ENCODE results near the gene ANO8. TPM values are rescaled to one million over a fixed set of nuclear protein-coding genes. Genes with fewer than 3 reads are reported as not detected.

Gene ANO8
- total and polyA plus RNA-seq, 2 of the 13 experiments (the other 11 are each of a cell fraction or from before 2014, with no cell fraction given): 1.8 to 3.5 TPM

DNA sequence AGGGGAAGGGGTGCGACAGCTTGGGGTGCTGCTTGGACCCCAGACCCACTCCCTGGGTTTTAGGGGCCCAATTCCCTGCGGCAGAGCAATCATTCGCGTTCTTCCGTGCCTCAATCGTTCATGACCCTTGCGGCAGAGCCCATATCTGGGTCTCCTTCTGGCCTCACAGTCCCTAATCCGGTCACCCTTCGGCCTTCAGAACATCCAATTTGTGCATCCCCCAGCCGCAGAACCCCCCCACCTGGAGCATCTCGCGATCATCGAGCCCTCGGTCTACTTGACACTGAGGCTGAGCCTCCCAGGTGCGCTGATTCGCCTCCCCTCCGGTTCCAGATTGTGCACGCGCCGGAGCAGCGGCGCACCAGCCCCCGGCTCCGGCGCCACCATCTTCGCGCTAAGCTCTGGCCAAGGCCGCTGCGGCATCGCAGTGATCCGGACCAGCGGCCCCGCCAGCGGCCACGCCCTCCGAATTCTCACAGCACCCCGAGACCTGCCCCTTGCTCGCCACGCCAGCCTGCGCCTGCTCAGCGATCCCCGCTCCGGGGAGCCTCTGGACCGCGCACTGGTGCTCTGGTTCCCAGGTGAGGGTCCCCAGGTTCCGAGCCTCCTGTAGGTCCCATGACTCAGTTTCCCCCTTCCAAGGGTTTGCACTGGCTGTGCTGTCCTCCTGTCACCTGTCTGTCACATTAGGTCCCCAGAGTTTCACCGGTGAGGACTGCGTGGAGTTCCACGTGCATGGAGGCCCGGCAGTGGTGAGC is 3.2 kb upstream of the ANO8 start (continued):
- TF ChIP-seq, protein P1, sequence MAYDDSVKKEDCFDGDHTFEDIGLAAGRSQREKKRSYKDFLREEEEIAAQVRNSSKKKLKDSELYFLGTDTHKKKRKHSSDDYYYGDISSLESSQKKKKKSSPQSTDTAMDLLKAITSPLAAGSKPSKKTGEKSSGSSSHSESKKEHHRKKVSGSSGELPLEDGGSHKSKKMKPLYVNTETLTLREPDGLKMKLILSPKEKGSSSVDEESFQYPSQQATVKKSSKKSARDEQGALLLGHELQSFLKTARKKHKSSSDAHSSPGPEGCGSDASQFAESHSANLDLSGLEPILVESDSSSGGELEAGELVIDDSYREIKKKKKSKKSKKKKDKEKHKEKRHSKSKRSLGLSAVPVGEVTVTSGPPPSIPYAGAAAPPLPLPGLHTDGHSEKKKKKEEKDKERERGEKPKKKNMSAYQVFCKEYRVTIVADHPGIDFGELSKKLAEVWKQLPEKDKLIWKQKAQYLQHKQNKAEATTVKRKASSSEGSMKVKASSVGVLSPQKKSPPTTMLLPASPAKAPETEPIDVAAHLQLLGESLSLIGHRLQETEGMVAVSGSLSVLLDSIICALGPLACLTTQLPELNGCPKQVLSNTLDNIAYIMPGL (CRISPR knock-in tag; IDR thresholded peaks at IDR 0.05; ENCODE audit: borderline replicate concordance in 1 of 2, low read depth in 1 of 2): no peak
- TF ChIP-seq BHLHE40 (IDR thresholded peaks at IDR 0.05; ENCODE audit: low read length) (no peak), SP4 (CRISPR knock-in tag; IDR thresholded peaks at IDR 0.05) (no peak; the same call in 1 of the 2 replicates), XBP1 (CRISPR knock-in tag; IDR thresholded peaks at IDR 0.05) (no peak), ZNF326 (CRISPR knock-in tag; IDR thresholded peaks at IDR 0.05; ENCODE audit: borderline replicate concordance) (no peak), RAD21 (CRISPR knock-in tag; IDR thresholded peaks at IDR 0.05) (no peak), NFYB (CRISPR knock-in tag; IDR thresholded peaks at IDR 0.05) (no peak), MED13 (CRISPR knock-in tag; IDR thresholded peaks at IDR 0.05) (no peak), ZNF567 (CRISPR knock-in tag; IDR thresholded peaks at IDR 0.05; ENCODE audit: borderline replicate concordance) (no peak), NR2F2 (IDR thresholded peaks at IDR 0.05; ENCODE audit: borderline replicate concordance, low read depth) (no peak)
- TF ChIP-seq, protein P2, sequence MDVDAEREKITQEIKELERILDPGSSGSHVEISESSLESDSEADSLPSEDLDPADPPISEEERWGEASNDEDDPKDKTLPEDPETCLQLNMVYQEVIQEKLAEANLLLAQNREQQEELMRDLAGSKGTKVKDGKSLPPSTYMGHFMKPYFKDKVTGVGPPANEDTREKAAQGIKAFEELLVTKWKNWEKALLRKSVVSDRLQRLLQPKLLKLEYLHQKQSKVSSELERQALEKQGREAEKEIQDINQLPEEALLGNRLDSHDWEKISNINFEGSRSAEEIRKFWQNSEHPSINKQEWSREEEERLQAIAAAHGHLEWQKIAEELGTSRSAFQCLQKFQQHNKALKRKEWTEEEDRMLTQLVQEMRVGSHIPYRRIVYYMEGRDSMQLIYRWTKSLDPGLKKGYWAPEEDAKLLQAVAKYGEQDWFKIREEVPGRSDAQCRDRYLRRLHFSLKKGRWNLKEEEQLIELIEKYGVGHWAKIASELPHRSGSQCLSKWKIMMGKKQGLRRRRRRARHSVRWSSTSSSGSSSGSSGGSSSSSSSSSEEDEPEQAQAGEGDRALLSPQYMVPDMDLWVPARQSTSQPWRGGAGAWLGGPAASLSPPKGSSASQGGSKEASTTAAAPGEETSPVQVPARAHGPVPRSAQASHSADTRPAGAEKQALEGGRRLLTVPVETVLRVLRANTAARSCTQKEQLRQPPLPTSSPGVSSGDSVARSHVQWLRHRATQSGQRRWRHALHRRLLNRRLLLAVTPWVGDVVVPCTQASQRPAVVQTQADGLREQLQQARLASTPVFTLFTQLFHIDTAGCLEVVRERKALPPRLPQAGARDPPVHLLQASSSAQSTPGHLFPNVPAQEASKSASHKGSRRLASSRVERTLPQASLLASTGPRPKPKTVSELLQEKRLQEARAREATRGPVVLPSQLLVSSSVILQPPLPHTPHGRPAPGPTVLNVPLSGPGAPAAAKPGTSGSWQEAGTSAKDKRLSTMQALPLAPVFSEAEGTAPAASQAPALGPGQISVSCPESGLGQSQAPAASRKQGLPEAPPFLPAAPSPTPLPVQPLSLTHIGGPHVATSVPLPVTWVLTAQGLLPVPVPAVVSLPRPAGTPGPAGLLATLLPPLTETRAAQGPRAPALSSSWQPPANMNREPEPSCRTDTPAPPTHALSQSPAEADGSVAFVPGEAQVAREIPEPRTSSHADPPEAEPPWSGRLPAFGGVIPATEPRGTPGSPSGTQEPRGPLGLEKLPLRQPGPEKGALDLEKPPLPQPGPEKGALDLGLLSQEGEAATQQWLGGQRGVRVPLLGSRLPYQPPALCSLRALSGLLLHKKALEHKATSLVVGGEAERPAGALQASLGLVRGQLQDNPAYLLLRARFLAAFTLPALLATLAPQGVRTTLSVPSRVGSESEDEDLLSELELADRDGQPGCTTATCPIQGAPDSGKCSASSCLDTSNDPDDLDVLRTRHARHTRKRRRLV (CRISPR knock-in tag; IDR thresholded peaks at IDR 0.05): no peak
- TF ChIP-seq, protein P3, sequence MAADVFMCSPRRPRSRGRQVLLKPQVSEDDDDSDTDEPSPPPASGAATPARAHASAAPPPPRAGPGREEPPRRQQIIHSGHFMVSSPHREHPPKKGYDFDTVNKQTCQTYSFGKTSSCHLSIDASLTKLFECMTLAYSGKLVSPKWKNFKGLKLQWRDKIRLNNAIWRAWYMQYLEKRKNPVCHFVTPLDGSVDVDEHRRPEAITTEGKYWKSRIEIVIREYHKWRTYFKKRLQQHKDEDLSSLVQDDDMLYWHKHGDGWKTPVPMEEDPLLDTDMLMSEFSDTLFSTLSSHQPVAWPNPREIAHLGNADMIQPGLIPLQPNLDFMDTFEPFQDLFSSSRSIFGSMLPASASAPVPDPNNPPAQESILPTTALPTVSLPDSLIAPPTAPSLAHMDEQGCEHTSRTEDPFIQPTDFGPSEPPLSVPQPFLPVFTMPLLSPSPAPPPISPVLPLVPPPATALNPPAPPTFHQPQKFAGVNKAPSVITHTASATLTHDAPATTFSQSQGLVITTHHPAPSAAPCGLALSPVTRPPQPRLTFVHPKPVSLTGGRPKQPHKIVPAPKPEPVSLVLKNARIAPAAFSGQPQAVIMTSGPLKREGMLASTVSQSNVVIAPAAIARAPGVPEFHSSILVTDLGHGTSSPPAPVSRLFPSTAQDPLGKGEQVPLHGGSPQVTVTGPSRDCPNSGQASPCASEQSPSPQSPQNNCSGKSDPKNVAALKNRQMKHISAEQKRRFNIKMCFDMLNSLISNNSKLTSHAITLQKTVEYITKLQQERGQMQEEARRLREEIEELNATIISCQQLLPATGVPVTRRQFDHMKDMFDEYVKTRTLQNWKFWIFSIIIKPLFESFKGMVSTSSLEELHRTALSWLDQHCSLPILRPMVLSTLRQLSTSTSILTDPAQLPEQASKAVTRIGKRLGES (CRISPR knock-in tag; IDR thresholded peaks at IDR 0.05; ENCODE audit: borderline replicate concordance): no peak
- TF ChIP-seq, protein P4, sequence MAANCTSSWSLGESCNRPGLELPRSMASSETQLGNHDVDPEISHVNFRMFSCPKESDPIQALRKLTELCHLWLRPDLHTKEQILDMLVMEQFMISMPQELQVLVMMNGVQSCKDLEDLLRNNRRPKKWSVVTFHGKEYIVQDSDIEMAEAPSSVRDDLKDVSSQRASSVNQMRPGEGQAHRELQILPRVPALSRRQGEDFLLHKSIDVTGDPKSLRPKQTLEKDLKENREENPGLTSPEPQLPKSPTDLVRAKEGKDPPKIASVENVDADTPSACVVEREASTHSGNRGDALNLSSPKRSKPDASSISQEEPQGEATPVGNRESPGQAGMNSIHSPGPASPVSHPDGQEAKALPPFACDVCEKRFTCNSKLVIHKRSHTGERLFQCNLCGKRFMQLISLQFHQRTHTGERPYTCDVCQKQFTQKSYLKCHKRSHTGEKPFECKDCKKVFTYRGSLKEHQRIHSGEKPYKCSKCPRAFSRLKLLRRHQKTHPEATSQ (CRISPR knock-in tag; IDR thresholded peaks at IDR 0.05; ENCODE audit: borderline replicate concordance): no peak
- TF ChIP-seq, protein P5, sequence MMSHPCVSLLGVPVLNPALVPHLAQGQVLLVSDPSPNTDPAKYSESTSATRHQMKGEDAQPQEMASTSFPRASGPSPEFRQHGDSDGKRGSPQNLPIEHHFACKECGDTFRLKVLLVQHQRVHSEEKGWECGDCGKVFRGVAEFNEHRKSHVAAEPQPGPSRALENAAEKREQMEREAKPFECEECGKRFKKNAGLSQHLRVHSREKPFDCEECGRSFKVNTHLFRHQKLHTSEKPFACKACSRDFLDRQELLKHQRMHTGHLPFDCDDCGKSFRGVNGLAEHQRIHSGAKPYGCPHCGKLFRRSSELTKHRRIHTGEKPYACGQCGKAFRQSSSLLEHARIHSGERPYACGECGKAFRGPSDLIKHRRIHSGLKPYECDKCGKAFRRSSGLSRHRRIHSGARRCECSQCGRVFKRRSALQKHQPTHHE (CRISPR knock-in tag; IDR thresholded peaks at IDR 0.05; ENCODE audit: borderline replicate concordance): no peak
